ENCODE data around the gene TTC39A.

Gene TTC39A

DNA sequence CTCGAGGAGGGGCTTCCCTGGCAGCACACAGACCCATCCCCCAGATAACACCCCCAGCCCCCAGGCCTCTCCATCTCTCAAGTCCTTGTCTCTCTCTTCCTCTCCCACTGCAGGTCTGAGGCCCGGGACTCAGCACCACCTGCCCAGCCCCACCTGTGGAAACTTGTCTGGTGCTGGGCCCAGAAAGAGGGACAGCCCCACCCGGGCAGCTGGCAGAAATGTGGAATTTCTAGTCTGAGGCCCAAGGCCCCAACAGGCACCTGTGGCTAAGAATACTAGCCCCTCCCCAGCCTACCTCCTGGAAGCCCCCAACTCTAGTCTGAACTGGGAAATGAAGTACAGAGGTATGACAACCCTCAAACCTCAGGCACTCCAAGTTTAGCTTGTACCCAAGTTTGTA lies 15.4 kb downstream of the TTC39A start:
- DNase-seq (ENCODE audit: low read depth), result no peak

DNA sequence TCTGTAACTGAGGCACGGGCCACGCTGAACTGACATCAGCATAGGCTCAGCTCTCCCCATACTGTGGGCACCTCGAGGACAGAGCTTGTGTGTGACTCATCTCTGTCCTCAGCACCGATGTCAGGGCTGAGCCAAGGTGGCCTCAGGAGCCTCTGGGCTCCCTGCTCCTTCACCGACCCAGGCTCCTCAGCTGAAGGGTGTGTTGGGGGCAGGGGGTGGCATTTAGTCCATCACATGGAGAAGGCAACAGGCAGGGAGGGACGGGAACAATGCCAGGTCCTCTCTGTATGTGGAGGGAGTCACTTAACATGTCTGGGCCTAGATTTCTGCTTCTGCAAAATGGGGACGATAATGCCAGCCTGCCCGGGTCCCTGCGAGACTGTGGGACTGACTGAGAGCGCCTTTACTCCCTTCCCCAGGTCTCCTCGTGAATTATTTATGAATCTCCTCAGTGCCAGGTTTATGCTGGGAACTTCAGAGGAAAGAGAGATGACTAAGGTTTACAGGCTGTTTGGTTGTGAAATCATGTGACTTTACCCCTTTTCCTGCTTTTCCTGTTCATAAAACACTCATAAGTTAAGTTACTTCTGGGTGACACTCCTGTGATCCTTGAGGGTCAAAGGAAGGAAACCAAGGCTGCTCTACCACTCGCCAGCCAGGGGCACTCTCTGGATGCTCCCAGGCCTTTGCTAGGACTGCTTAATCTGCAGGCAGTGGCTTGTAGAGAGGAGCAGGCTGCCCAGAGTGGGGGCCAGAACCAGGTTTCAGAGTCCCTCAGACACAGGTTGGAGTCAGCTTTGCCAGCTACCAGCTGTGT lies 16.2 kb downstream of the TTC39A start:
- DNase-seq (ENCODE audit: low read depth), result peak; percentile 86

DNA sequence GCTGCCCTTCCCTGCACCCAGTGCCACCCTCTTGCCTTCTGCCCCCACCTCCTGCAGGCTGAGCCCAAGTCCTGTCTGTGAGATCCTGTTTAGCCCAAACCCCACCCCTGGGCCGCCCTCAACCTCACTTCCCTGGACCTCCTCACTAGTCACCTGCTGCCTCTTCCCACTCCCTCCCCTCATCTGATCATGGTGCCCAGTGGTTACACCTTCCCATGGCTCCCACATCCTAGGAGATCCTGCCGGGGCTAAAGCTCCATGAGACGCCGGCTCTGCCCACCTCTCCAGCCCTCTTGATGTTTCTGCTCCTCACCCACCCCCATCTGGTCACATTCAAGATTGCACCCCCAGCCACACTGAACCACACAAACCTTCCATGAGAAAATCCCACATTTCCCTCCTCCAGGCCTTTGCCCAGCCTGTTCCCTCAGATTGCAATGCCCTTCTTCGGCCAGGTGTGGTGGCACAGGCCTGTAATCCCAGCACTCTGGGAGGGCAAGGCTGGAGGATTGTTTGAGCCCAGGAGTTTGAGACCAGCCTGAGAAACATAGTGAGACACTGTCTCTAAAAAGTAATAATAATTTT lies 17.0 kb downstream of the TTC39A start:
- no peak for DNase-seq (ENCODE audit: low read depth)

DNA sequence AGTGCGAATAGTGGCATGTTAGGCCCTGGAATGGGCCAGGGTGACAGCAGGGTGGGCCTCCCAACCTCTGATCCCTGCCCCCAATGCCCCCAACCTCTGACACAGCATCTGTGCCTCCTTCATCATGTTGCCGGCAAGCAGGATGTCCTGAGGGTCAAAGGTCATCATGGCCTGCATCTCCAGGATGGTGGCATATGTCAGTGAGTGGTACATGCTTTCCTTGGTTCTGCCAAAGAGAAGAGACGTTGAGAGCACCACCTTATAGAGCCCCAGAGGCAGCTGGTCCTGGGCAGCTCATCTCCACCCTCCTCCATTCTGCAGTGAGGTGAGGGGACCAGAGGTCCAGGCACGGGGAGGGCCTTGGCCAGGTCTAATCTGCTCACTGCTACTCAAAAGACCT lies 17.6 kb downstream of the TTC39A start:
- DNase-seq (ENCODE audit: low read depth), result no peak

DNA sequence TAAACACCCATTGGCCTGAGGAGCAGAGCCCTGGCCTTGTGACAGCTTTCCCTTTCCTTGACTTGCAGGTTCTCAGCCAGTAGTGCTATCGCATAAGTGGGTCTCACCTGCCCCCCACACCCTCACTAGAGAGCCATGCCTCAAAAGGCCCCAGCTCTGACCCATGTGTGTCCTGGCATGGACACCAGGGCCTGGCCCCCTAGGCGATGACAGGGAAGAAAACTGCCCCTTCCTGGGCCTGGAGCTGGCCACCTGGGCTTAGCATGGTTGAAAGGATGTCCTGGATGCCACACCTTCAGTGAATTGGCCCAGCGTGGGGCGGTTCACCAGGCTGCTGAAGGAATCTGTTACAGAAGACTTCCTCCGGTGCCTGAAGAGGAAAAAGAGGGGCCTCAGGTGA lies 18.5 kb downstream of the TTC39A start:
- no peak for DNase-seq (ENCODE audit: low read depth)

DNA sequence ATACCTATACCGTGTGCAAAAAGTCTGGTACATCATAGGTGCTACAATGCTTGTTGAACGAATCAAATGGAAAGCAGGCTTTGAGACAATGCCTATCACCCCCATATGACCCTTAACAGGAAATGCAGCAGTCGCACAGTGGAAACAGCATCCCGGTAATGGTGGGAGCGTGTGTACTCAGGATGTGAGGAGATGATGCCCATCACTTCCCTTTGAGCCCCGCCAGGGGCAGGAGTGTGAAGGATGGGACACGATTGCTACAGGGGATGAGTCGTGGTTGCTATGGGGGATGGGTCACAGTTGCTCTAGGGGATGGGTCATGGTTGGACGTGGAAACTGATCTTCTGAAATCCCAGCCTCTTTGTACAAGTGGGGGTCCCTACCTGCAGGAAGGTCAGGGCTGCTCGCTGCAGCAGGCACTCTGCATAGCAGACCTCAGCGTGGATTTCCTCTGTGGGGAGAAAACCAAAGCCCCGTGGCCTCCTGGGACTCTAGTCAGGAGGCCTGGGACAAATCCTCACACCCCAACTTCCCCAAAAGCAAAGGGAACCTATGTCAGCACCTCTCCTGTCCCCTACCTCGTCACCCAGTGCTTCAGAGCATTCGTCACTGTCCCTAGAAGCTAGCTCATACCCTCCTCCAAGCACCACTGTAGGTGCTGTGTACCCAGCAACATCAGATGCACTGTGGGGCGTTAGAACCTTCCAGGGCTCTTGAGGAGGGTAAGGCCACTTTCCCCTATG lies 19.3 kb downstream of the TTC39A start:
- no peak for DNase-seq (ENCODE audit: low read depth)

DNA sequence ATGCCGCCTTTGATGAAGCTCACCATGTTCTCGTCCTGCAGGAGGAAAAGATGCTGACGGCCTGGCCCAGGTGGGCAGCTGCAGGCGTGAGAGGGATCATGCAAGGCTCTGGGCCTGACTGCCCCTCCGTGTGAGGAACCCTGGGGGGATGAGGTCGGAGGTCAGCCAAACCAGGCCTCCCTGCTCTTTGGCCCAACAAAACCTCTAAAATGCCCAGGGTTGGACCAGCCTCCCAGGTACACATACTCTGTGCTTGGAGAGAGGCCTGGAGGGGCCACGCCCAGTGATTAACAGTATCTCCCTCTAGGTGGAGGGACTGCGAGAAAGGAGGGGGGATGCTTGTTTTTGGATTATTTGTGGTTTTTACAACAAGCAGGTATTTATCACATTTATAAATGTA lies 21.1 kb downstream of the TTC39A start:
- DNase-seq (ENCODE audit: low read depth), result no peak

DNA sequence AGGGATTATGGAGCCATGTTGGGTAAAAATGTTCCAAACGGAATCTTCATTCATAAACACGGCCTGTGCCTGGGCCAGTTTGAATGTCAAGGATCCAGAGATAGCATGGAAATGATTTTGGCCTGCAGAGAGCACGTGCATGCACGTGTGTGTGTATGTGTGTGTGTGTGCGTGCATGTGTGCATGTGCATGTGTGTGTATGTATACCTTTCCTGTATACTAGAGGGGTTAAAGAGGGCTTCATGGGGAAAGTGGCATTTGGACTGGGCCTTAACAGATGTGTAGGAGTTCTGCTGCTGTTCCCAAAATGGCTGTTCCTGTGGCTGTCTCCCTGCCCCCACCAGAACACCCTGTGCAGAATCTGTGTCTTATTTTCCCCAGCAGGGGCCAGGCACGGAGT lies 21.7 kb downstream of the TTC39A start:
- no peak for DNase-seq (ENCODE audit: low read depth)

DNA sequence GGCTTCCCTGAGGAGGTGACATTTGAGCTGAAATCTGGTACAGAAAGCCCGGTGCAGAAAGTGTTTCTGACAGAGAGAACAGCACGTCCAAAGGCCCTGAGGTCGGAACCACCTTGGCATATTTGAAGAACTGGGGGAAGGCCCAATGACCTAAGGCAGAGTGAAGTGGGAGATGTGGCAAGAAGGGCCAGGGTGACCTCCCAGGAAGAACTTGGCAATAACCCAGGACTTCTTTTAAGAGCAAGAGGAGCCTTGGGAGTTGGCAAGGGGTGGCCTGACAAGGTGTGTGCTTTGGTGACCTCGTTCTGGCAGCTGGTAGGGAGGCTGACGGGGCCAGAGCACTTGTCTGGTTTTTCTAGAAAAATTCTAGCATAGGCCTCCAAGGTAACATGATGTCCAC lies 23.4 kb downstream of the TTC39A start:
- DNase-seq (ENCODE audit: low read depth), result no peak

DNA sequence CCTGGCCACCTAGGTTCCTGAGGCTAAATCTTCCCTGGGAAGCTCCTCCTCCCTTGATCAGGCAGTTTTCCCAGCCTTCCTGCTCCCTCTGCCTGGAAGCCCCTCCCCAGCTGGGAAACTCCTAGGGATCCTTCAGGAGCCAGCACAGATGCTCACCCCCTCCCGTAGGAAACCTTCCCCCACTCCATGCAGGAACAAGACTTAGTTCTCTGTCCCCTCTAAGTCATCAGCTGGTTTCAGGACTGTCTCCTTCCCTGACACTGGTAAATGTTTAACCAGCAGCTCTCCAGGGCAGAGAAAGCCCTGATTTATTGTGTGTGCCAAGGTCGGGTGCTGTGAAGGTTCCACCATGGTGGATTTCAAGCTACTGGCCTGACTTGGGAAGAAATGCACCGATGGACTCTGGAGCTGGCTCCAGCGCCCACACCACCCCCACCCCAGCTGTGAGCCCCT lies 25.0 kb downstream of the TTC39A start:
- DNase-seq (ENCODE audit: low read depth), result no peak

DNA sequence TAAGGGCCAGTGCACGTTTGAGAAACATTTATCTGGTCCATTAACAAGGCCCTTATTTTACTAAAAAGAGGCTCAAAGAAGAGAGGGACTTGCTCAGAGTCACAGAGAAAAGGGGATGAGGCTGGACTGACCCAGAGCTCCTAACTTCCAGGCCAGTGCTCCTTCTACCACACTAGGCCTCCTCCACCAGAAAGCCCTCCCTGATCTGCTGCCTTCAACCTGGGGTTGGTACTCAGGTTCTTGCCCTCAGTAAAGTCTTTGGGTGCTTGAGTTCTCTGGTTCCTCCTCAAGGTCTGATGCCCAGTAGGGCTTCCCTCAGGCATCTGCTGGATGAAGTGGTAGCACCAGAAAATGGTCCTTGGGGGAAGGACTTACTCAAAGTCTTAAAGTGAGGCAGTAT lies 26.0 kb downstream of the TTC39A start:
- no peak for DNase-seq (ENCODE audit: low read depth)

DNA sequence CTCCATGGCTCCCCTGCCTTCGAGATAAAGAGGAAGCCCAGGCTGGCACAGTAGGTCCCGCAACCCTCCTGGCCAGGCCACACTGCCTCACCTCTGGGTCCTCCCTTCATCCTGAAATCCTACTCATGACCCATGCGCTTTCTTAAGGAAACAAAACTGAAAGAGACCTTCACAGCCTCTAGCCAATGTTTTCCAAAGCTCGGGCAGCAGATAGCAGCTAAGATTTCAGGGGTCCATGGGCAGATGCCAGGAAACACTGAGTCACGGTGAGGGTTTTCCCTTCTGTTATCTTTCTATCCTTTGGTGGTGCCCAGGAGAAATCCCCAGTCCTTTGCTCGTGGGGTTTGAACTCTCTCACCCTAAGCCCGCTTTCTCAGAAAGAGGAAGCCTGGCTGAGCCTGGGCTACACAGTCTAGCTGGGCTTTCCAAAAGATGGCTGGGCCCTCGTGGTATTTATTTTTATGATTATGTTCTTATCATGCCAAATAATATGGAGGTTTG lies 26.6 kb downstream of the TTC39A start:
- peak; percentile 78 for DNase-seq (ENCODE audit: low read depth)

DNA sequence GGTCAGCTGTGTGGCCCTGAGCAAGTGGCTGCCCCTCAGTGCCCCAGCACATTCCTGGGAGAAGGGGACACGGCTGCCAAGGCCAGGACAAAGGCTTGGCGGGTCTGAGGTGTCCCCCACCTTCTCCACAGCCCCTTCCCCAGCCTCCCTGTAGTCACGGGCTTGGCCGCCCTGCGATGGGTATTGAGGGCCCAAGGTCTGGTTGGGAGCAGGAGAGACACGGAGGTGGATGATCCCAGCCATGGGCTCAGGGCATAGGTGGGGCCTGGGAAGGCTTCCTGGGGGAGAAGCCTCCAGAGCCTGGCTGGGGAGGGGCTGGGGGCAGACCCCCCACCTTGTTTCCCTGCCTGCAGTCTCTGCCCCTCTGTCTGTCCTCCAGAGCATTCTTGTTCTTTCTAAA lies 27.0 kb downstream of the TTC39A start:
- no peak for DNase-seq (ENCODE audit: low read depth)

DNA sequence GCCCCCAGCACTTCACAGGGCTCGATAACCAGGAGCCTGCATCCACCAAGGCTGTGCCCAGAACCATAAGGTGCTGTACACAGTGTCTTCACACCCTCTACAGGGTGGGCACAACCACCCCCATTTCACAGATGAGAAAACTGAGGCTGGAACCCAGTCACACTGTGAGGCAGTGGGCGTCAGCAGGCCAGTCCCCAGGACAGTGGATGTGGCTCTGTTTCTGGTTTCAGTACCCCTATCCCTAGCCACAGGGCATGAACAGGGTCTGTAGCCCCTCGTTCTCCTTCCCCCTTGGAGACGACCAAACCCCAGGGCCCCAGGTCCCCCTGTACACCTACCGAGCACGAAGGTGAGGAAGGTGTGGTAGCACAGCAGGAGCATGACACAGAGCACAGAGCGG lies 27.6 kb downstream of the TTC39A start:
- DNase-seq (ENCODE audit: low read depth), result no peak

DNA sequence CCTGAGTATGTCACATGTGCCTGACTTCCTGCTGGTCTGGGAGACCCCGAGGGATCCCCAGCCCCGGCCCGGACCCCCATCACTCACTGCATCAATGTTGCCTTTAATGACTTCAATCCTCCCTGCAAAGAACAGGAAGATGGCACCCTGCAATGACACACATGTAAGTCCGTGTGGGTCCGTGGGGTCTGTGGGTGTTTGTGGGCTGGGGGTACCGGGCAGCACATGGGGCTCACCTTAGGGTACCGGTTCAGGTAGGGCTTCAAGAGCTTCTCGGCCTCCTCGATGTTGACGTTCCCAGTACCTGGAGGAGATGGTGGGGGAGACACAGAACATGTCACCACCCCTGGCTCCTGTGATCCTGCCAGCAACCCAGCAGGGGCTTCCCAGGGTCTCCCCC lies 28.1 kb downstream of the TTC39A start:
- DNase-seq (ENCODE audit: low read depth), result no peak

DNA sequence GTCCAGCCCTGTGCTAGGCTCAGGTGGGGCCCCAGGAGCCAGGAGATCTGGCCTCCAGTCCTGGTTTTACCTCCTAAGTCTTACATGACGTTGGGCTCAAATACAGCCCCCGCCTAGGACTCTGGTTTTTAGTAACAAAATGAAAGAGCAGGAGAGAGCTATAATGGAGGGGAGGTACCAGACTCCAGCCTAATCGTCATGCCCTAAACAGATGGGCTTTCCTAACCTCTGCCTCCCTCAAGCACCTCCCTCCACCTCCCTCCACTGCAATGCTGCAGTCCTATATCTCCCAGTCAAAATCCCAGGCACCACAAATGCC lies 28.6 kb downstream of the TTC39A start:
- DNase-seq (ENCODE audit: low read depth), result no peak

DNA sequence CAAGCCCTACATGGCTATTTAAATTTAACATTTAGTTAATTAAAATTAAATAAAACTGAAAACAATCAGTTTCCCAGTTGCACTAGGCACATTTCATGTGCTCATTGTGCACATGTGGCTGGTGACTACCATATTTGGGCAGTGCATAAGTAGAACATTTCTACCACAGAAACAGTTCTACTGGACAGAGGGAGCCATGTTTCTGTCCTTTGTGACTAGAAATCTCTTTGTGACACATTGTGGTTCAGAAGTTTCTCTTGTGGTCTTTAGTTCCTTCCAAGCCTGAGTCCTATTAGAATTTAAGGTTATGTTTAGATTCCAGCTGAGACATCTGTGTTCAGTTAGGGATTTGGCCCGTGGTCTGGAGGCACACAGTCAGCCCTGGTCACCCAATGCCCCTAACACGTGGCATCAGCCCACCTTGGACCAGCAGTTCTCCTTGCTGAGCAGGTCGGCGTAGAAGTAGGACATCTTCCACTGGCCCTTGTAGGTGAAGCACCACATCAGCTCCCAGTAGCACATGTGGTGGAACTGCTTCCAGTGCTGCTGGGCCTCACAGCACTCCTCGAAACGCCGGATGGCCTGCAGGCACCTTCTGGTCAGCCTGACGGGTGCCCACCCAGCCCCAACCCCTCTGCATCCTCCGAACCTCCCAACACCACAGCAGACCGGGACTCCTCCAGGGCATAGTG lies 29.1 kb downstream of the TTC39A start:
- no peak for DNase-seq (ENCODE audit: low read depth)

DNA sequence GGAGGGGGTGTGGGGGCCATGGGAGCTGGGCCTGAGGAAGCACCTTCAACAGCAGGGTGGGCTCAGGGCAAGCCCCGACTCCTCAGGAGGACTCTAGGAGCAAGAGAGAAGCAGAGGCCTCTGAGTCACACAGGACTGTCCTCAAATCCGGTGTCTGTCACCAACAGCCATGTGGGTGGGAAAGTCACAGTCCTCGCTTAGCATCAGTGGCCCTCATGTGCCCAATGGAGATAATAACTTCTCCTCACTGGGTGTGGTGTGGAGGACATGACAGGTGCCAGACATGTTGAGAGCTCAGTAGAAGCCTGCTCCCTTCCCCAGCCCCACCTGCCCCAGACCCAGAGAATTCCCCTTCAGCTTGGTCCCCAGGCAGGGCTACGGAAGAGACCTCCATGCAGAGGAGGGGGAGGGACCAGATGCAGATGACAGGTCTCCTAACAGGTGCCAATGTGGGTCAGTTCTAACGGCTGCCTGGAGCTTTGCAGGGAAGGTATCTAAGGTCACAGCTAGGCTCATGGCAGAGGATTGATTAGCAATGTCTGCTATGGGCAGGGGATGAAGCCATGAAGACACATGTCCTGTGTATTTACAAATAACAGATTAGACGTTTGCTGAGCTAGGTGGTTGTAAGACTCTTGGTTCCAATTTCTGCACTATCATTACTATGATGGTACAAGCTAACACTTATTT lies 30.2 kb downstream of the TTC39A start:
- DNase-seq (ENCODE audit: low read depth), result no peak

DNA sequence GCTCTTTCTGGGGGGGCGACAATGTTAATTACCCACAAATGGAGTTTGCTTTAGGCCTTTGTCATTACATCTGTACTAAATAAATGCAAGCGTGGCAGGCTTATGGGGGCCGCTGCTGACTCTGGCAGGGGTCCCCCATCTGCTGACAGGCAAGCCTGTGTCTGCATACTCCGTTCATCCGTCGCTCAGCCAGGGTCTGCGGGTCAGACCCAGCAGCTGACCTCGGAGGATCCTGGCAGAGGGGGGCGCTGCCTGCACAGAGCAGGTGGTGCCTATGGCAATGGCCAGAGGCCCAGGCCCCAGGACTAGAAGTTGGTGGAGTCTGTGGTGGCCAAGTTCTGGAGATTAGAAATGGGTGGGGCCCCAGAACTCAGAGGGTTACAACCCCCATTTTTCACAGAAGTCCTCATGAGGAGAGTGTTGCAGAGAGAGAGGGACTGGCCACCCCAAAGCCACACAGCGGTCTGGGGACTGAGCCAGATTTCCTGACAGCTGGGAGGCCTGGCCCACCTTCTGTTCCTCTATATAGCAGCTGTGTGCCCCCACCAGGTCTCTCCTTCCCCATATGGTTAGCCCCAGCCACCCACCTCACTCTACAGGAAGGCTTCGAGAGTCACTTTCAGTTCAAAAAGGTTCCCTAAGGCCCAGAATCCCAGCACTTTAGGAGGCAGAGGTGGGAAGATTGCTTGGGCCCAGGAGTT lies 31.0 kb downstream of the TTC39A start:
- DNase-seq (ENCODE audit: low read depth), result no peak

DNA sequence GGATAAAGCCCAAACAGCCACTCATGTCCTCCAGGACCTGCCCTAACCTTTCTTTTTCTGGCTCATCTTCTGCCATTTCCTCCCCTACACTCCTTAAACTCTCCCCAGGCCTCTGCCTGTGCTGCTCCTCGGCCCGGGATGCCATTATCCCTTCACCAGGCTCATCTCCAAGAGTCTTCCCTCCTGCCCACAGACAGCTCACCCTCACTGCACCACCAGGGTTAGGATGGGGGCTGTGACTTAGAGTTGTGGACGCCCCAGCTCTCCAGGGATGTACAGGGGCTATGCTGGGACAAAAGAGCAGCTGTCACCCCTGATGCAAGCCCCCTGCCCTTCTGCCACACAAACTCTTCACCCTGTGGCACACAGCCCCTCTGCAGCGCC lies 32.0 kb downstream of the TTC39A start:
- DNase-seq (ENCODE audit: low read depth), result no peak

All from amniotic epithelial cell (primary cell).